ENCODE measurements around the gene ARL2BP.

DNA sequence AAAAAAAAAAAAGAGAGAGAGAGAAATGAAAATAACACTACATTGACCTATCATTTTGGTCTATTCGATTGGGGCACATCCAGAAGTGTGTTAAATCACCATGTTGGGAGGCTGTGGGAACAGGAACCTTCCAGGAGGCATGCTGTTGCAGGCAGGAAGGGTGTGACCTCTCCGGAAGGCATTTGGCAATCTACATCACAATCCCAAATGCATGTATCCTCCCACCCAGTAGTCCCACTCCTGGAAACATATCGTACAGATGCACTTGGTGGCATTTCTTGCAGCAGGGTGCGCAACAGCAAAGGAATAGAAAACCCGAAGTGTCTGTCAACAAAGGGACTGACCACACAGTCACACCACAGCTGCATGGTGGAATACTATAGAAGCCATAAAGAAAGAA, 31.5 kb downstream of the ARL2BP start:
- TF ChIP-seq EP300 (IDR thresholded peaks at IDR 0.05) (no peak), POLR2AphosphoS5 (IDR thresholded peaks at IDR 0.05) (no peak)

Measured in sigmoid colon (tissue), 4 donors.